Measurements from ENCODE around the gene ZWINT. TPM values are rescaled to one million over a fixed set of nuclear protein-coding genes. Genes with fewer than 3 reads are reported as not detected.

Gene ZWINT
- total RNA-seq, 1 donor: 3.6 TPM

DNA sequence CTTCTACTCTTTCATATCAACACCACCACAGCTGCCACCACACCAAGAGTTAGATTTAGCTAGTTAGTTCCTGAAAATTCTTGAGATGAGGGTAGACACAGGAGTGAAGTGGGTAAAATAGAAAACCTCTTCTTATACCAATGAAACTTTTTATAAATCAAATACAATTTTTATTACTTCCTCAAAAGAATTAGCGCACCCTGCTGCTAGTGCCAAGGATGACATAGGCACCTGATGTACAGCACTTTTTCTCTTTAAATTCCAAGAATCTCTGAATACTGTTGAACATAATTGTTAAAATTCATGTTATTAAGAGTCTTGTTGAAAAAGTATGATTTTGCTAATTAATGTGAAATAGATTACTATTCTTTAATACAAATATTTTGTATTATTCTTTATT lies 11.4 kb downstream of the ZWINT start:
- Histone ChIP-seq H3K4me1 (ENCODE audit: insufficient read depth, low read length) (no peaks in the 10 kb centered on the region), H3K27me3 (ENCODE audit: insufficient read depth, low read length) (no peaks in the 10 kb centered on the region), H3K27ac (ENCODE audit: low read depth, low read length) (no peak overlapping the region), H3K9me3 (ENCODE audit: low read depth, low read length) (no peaks in the 10 kb centered on the region), H3K79me2 (ENCODE audit: insufficient read depth, low read length) (no peaks in the 10 kb centered on the region), H3K4me3 (ENCODE audit: insufficient read depth, low read length) (no peak overlapping the region), H2AFZ (ENCODE audit: low read length) (no peak overlapping the region), H3K36me3 (ENCODE audit: insufficient read depth, low read length) (no peaks in the 10 kb centered on the region), H4K20me1 (ENCODE audit: insufficient read depth, low read length) (no peaks in the 10 kb centered on the region), H3K4me2 (ENCODE audit: insufficient read depth, low read length) (no peak overlapping the region)
- DNase-seq (ENCODE audit: insufficient read length, low spot score, missing footprints): no peak
- TF ChIP-seq, protein P1, sequence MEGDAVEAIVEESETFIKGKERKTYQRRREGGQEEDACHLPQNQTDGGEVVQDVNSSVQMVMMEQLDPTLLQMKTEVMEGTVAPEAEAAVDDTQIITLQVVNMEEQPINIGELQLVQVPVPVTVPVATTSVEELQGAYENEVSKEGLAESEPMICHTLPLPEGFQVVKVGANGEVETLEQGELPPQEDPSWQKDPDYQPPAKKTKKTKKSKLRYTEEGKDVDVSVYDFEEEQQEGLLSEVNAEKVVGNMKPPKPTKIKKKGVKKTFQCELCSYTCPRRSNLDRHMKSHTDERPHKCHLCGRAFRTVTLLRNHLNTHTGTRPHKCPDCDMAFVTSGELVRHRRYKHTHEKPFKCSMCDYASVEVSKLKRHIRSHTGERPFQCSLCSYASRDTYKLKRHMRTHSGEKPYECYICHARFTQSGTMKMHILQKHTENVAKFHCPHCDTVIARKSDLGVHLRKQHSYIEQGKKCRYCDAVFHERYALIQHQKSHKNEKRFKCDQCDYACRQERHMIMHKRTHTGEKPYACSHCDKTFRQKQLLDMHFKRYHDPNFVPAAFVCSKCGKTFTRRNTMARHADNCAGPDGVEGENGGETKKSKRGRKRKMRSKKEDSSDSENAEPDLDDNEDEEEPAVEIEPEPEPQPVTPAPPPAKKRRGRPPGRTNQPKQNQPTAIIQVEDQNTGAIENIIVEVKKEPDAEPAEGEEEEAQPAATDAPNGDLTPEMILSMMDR (IDR thresholded peaks at IDR 0.05; ENCODE audit: extremely low read depth, low read depth, low read length): peak; percentile 9

DNA sequence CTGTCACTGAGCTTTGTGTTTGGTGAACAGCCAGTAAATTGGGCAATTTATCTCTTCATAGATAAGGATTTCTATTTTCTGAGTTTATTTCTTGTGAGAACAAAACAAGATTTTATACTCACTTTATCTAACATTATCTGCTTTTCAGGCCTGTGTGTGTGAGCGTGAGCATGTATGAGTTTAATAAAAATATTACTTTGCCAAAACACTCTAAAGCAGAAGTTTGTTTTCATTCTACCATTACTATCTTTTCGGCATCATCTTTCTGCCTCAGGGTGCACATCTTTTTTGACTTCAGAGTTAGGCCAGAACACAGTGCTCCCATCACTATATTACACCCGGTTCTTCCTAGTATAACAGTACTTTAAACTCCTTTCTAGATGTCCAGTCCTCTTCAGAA lies 13.0 kb downstream of the ZWINT start:
- H3K27ac ChIP-seq (ENCODE audit: low read depth, low read length): no peak overlapping the region
- no peak overlapping the region for H2AFZ ChIP-seq (ENCODE audit: low read length)
- no peak for DNase-seq (ENCODE audit: insufficient read length, low spot score, missing footprints)
- H4K20me1 ChIP-seq (ENCODE audit: insufficient read depth, low read length): no peaks in the 10 kb centered on the region
- TF ChIP-seq, protein P1 (IDR thresholded peaks at IDR 0.05; ENCODE audit: extremely low read depth, low read depth, low read length): no peak
- H3K9me3 ChIP-seq (ENCODE audit: low read depth, low read length): no peaks in the 10 kb centered on the region
- no peak overlapping the region for H3K4me3 ChIP-seq (ENCODE audit: insufficient read depth, low read length)
- H3K27me3 ChIP-seq (ENCODE audit: insufficient read depth, low read length): no peaks in the 10 kb centered on the region
- H3K4me1 ChIP-seq (ENCODE audit: insufficient read depth, low read length): no peaks in the 10 kb centered on the region
- no peaks in the 10 kb centered on the region for H3K36me3 ChIP-seq (ENCODE audit: insufficient read depth, low read length)
- no peaks in the 10 kb centered on the region for H3K79me2 ChIP-seq (ENCODE audit: insufficient read depth, low read length)
- no peak overlapping the region for H3K4me2 ChIP-seq (ENCODE audit: insufficient read depth, low read length)

DNA sequence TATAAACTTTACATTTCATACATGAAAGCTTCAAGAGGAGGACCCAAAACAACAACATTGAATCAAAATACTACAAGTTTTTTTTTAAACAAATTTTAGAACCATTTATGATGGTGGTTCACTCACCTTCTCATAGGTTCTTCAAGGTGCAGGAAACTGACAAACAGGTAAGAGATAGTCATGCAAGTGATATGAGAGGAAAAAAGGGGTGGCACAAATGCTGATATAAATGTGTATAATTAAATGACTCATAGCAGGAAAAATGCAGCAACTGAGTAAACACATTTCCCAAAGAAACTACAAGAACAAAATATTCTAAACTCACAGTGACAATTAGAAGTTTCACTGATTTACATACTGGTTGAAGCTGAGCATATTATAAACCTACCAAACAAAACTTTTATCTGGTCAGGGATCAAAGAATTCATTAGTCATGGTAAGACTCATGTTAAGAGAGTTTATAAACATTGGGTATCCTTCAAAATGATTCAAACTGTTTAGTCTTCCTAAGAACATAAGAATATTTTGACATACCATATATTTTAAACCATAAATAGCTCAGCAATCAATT lies 14.1 kb downstream of the ZWINT start:
- no peak overlapping the region for H2AFZ ChIP-seq (ENCODE audit: low read length)
- H3K79me2 ChIP-seq (ENCODE audit: insufficient read depth, low read length): no peaks in the 10 kb centered on the region
- no peak overlapping the region for H3K27ac ChIP-seq (ENCODE audit: low read depth, low read length)
- H4K20me1 ChIP-seq (ENCODE audit: insufficient read depth, low read length): no peaks in the 10 kb centered on the region
- no peak overlapping the region for H3K4me2 ChIP-seq (ENCODE audit: insufficient read depth, low read length)
- H3K4me1 ChIP-seq (ENCODE audit: insufficient read depth, low read length): no peaks in the 10 kb centered on the region
- no peak overlapping the region for H3K4me3 ChIP-seq (ENCODE audit: insufficient read depth, low read length)
- no peaks in the 10 kb centered on the region for H3K9me3 ChIP-seq (ENCODE audit: low read depth, low read length)
- DNase-seq (ENCODE audit: insufficient read length, low spot score, missing footprints): no peak
- H3K27me3 ChIP-seq (ENCODE audit: insufficient read depth, low read length): no peaks in the 10 kb centered on the region
- TF ChIP-seq, protein P1 (IDR thresholded peaks at IDR 0.05; ENCODE audit: extremely low read depth, low read depth, low read length): no peak
- H3K36me3 ChIP-seq (ENCODE audit: insufficient read depth, low read length): no peaks in the 10 kb centered on the region

DNA sequence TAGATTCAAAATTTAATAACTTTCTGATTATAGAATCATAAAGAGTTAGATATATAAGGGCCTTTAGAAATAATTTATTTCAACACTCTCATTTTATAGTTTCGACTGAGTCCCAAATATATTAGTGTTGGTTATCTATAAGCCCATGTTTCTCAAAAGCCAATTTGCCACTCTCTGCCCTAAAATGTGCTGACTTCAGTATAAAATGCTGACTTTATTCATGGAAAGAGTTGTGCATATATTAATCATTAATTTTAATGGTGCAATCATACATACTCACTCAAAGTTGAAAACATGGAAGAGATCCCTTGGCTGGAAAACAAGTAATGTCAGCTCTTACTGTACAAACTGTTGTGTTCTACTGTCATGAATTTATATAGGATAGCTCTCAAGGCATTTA lies 19.4 kb downstream of the ZWINT start:
- no peaks in the 10 kb centered on the region for H3K79me2 ChIP-seq (ENCODE audit: insufficient read depth, low read length)
- H3K4me3 ChIP-seq (ENCODE audit: insufficient read depth, low read length): no peak overlapping the region
- no peaks in the 10 kb centered on the region for H3K27me3 ChIP-seq (ENCODE audit: insufficient read depth, low read length)
- H2AFZ ChIP-seq (ENCODE audit: low read length): no peak overlapping the region
- no peaks in the 10 kb centered on the region for H3K4me1 ChIP-seq (ENCODE audit: insufficient read depth, low read length)
- H3K4me2 ChIP-seq (ENCODE audit: insufficient read depth, low read length): no peak overlapping the region
- TF ChIP-seq, protein P1 (IDR thresholded peaks at IDR 0.05; ENCODE audit: extremely low read depth, low read depth, low read length): no peak
- no peaks in the 10 kb centered on the region for H4K20me1 ChIP-seq (ENCODE audit: insufficient read depth, low read length)
- peaks cover 1% of the 10 kb centered on the region for H3K9me3 ChIP-seq (ENCODE audit: low read depth, low read length)
- no peak overlapping the region for H3K27ac ChIP-seq (ENCODE audit: low read depth, low read length)
- no peak for DNase-seq (ENCODE audit: insufficient read length, low spot score, missing footprints)
- H3K36me3 ChIP-seq (ENCODE audit: insufficient read depth, low read length): no peaks in the 10 kb centered on the region

All from osteoblast (primary cell).